Calu3 (cell line): Measurements from ENCODE around the gene SLC23A2. TPM values are rescaled to one million over a fixed set of nuclear protein-coding genes. Genes with fewer than 3 reads are reported as not detected.

Experiments used
- BruUV-seq: library from RNA; stranded (reverse); fragments of 400-500 nt; replicated peaks from 2 replicates; lab custom pipeline; 2021; lab: Mats Ljungman, UMichigan
- CTCF ChIA-PET: fragments of 300-600 bp; sonication (Branson Sonifier 250); formaldehyde crosslinking; loops from one replicate; lab custom pipeline; 2022; ENCODE audit warnings: antibody characterized with exemption; lab: Charles Lee
- DNase-seq: peaks from one replicate; pipeline ENCODE4 v3.0.0; 2022
- H3K27ac Mint-ChIP-seq: one replicate; pipeline ENCODE4 v1.8.0; 2022; ENCODE audit warnings: mixed read lengths; ENCODE audit not compliant: unreplicated experiment
- H3K27me3 Mint-ChIP-seq: one replicate; pipeline ENCODE4 v1.8.0; 2022; ENCODE audit warnings: mixed read lengths; ENCODE audit not compliant: unreplicated experiment
- H3K36me3 Mint-ChIP-seq: one replicate; pipeline ENCODE4 v1.8.0; 2022; ENCODE audit warnings: mild to moderate bottlenecking, moderate library complexity, mixed read lengths; ENCODE audit not compliant: insufficient read depth, unreplicated experiment
- H3K4me1 Mint-ChIP-seq: one replicate; pipeline ENCODE4 v1.8.0; 2022; ENCODE audit warnings: mild to moderate bottlenecking, low read depth, mixed read lengths; ENCODE audit not compliant: unreplicated experiment
- H3K4me3 Mint-ChIP-seq: one replicate; pipeline ENCODE4 v1.8.0; 2022; ENCODE audit warnings: mild to moderate bottlenecking, low read depth, moderate library complexity, mixed read lengths; ENCODE audit not compliant: unreplicated experiment
- H3K9me3 Mint-ChIP-seq: one replicate; pipeline ENCODE4 v1.8.0; 2022; ENCODE audit warnings: low read depth, mixed read lengths; ENCODE audit not compliant: unreplicated experiment
- CTCF ChIP-seq: fragments of 200-600 bp; IDR thresholded peaks from one replicate; pipeline ENCODE4 v1.8.0; 2022; ENCODE audit warnings: antibody characterized with exemption; ENCODE audit not compliant: unreplicated experiment
- intact Hi-C: fragments of 100-400 bp; cut with micrococcal nuclease; formaldehyde crosslinking; loops from one replicate; pipeline ENCODE4 v1.10.0; 2022; ENCODE audit not compliant: unreplicated experiment
- total RNA-seq: library from RNA; stranded (reverse); gene quantifications from 2 replicates; pipeline ENCODE4 v1.2.3, GENCODE V29; 2022

The SLC23A2 gene
- total RNA-seq, 1 experiment from 2014 or later, result 14.8 TPM

GRCh38 chr20:4869290-4870193, 131.8 kb downstream of the SLC23A2 start:
- Mint-ChIP-seq H3K4me3 (no peak overlapping the region), H3K4me1 (peaks cover 9% of the 10 kb centered on the region), H3K27ac (no peak overlapping the region), H3K27me3 (no peaks in the 10 kb centered on the region), H3K9me3 (no peaks in the 10 kb centered on the region), H3K36me3 (peaks cover 7% of the 10 kb centered on the region)
- CTCF ChIA-PET, result interaction anchor here (0.7 kb wide), 1 partner anchor 108 kb away, joined by 12 read pairs; no protein-coding TSS in a partner anchor
- TF ChIP-seq CTCF, result no peak
- no TSS peak for BruUV-seq
- intact Hi-C loops, result no loop called here
- no peak for DNase-seq

GRCh38 chr20:4867051-4867450, 134.3 kb downstream of the SLC23A2 start:
- intact Hi-C loops, result no loop called here
- Mint-ChIP-seq H3K4me1 (peaks cover 9% of the 10 kb centered on the region), H3K27ac (peak overlapping the region; percentile 36), H3K36me3 (peaks cover 11% of the 10 kb centered on the region), H3K4me3 (no peak overlapping the region), H3K9me3 (no peaks in the 10 kb centered on the region), H3K27me3 (no peaks in the 10 kb centered on the region)
- CTCF ChIA-PET, result no interaction called here
- no TSS peak for BruUV-seq
- peak; percentile 12 for DNase-seq
- TF ChIP-seq CTCF, result no peak

- Mint-ChIP-seq H3K27ac (no peak overlapping the region), H3K9me3 (no peaks in the 10 kb centered on the region), H3K36me3 (peaks cover 11% of the 10 kb centered on the region), H3K27me3 (no peaks in the 10 kb centered on the region), H3K4me1 (peaks cover 9% of the 10 kb centered on the region), H3K4me3 (no peak overlapping the region)
- CTCF ChIA-PET, result no interaction called here
- no TSS peak for BruUV-seq
- DNase-seq, result no peak
- no peak for TF ChIP-seq CTCF
- intact Hi-C loops, result no loop called here
Observed at GRCh38 chr20:4866429-4866828, 134.9 kb downstream of the SLC23A2 start.

GRCh38 chr20:4864311-4864752, 137.0 kb downstream of the SLC23A2 start:
- Mint-ChIP-seq H3K27ac (no peak overlapping the region), H3K36me3 (peaks cover 11% of the 10 kb centered on the region), H3K9me3 (no peaks in the 10 kb centered on the region), H3K4me1 (peaks cover 9% of the 10 kb centered on the region), H3K27me3 (no peaks in the 10 kb centered on the region), H3K4me3 (no peak overlapping the region)
- CTCF ChIA-PET, result no interaction called here
- no peak for TF ChIP-seq CTCF
- no peak for DNase-seq
- no TSS peak for BruUV-seq
- intact Hi-C loops, result no loop called here
